HUES64 (cell line): Measurements from ENCODE around the gene MRPL40.

ENCODE experiments used
- H3K27ac ChIP-seq: 2 replicates; pipeline ENCODE4 v1.7.0; 2013; ENCODE audit warnings: low read depth, low read length, inconsistent platforms
- H3K27me3 ChIP-seq: 2 replicates; pipeline ENCODE4 v1.6.1; 2013; ENCODE audit warnings: mild to moderate bottlenecking, low read length; ENCODE audit not compliant: insufficient read depth
- H3K36me3 ChIP-seq: 2 replicates; pipeline ENCODE4 v1.6.1; 2013; ENCODE audit warnings: mild to moderate bottlenecking, low read length; ENCODE audit not compliant: insufficient read depth
- H3K4me1 ChIP-seq: 2 replicates; pipeline ENCODE4 v1.6.1; 2013; ENCODE audit warnings: mild to moderate bottlenecking, low read length, moderate library complexity; ENCODE audit not compliant: insufficient read depth
- H3K4me3 ChIP-seq: 2 replicates; pipeline ENCODE4 v1.5.1; 2013; ENCODE audit warnings: mild to moderate bottlenecking, low read length, moderate library complexity
- H3K9ac ChIP-seq: 2 replicates; pipeline ENCODE4 v1.6.1; 2013; ENCODE audit warnings: mild to moderate bottlenecking, low read depth, low read length
- H3K9me3 ChIP-seq: 2 replicates; pipeline ENCODE4 v1.6.1; 2013; ENCODE audit warnings: low read depth, low read length; ENCODE audit not compliant: insufficient read depth
- WGBS: fragments of 150-250, 120-280 bp; methylation state at CpG from one replicate; pipeline ENCODE4 v1.1.7; 2013; ENCODE audit warnings: missing lambda C conversion rate; 5-methylcytosine and 5-hydroxymethylcytosine counted together

MRPL40 gene

GRCh38 chr22:19478045-19478900 is 45.9 kb downstream of the MRPL40 start:
- Histone ChIP-seq H3K9ac (peak overlapping the region; percentile 93), H3K27ac (peak overlapping the region; percentile 91), H3K4me3 (peak overlapping the region; percentile 62), H3K4me1 (peaks cover 16% of the 10 kb centered on the region; the same call in 1 of the 2 replicates), H3K36me3 (peaks cover 41% of the 10 kb centered on the region), H3K9me3 (no peaks in the 10 kb centered on the region), H3K27me3 (no peaks in the 10 kb centered on the region)
- WGBS = 4% methylated on average over 31 of the region's 31 CpGs

- Histone ChIP-seq H3K36me3 (peaks cover 41% of the 10 kb centered on the region), H3K9ac (peak within 1 kb of the TSS; percentile 93), H3K4me3 (peak within 1 kb of the TSS; percentile 62), H3K9me3 (no peaks in the 10 kb centered on the region), H3K4me1 (peaks cover 16% of the 10 kb centered on the region; the same call in 1 of the 2 replicates), H3K27ac (peak within 1 kb of the TSS; percentile 91), H3K27me3 (no peaks in the 10 kb centered on the region)
- 0% methylated on average over 42 of the region's 42 CpGs for WGBS
Observed at GRCh38 chr22:19478901-19479354, 46.6 kb downstream of the MRPL40 start, which contains the start of gene UFD1. Gene UFD1 (minus strand): TSS chr22:19479193. CDS start chr22:19479085, 108 bp downstream.

- Histone ChIP-seq H3K9me3 (no peaks in the 10 kb centered on the region), H3K36me3 (peaks cover 44% of the 10 kb centered on the region), H3K4me1 (peaks cover 16% of the 10 kb centered on the region; the same call in 1 of the 2 replicates), H3K9ac (peak within 1 kb of the TSS; percentile 93), H3K4me3 (peak within 1 kb of the TSS; percentile 62), H3K27ac (peak within 1 kb of the TSS; percentile 91), H3K27me3 (no peaks in the 10 kb centered on the region)
- WGBS = under 1% methylated on average over 50 of the region's 50 CpGs
Observed at GRCh38 chr22:19479355-19480172, 47.2 kb downstream of the MRPL40 start, which contains the start of gene CDC45. Gene CDC45 (plus strand): TSS chr22:19479920. CDS start chr22:19479969, 49 bp downstream.

GRCh38 chr22:19480173-19480568 is 47.8 kb downstream of the MRPL40 start:
- Histone ChIP-seq H3K36me3 (peaks cover 44% of the 10 kb centered on the region), H3K4me1 (peaks cover 16% of the 10 kb centered on the region; the same call in 1 of the 2 replicates), H3K9me3 (no peaks in the 10 kb centered on the region), H3K9ac (peak overlapping the region; percentile 86), H3K27ac (peak overlapping the region; percentile 32; the same call in 1 of the 2 replicates), H3K4me3 (peak overlapping the region; percentile 62), H3K27me3 (no peaks in the 10 kb centered on the region)
- under 1% methylated on average over 15 of the region's 15 CpGs for WGBS

GRCh38 chr22:19480789-19481188 is 48.4 kb downstream of the MRPL40 start:
- 70% methylated on average over 10 of the region's 10 CpGs for WGBS
- H3K9ac ChIP-seq = peak overlapping the region; percentile 86; the same call in 1 of the 2 replicates
- H3K4me3 ChIP-seq = peak overlapping the region; percentile 62

GRCh38 chr22:19482297-19482696 is 50.0 kb downstream of the MRPL40 start:
- Histone ChIP-seq H3K9me3 (no peaks in the 10 kb centered on the region), H3K36me3 (peaks cover 52% of the 10 kb centered on the region), H3K27ac (no peak overlapping the region), H3K4me3 (no peak overlapping the region), H3K4me1 (peaks cover 15% of the 10 kb centered on the region; the same call in 1 of the 2 replicates), H3K9ac (no peak overlapping the region), H3K27me3 (no peaks in the 10 kb centered on the region)
- WGBS = 92% methylated on average over 9 of the region's 9 CpGs

More at GRCh38 chr22:19480789-19481188, 48.4 kb downstream of the MRPL40 start:
- Histone ChIP-seq H3K9me3 (no peaks in the 10 kb centered on the region), H3K36me3 (peaks cover 45% of the 10 kb centered on the region), H3K27me3 (no peaks in the 10 kb centered on the region), H3K27ac (no peak overlapping the region), H3K4me1 (peaks cover 16% of the 10 kb centered on the region; the same call in 1 of the 2 replicates)

- Histone ChIP-seq H3K36me3 (peaks cover 64% of the 10 kb centered on the region), H3K9ac (no peak overlapping the region), H3K9me3 (no peaks in the 10 kb centered on the region), H3K4me1 (peaks cover 7% of the 10 kb centered on the region; the same call in 1 of the 2 replicates), H3K27ac (no peak overlapping the region), H3K4me3 (no peak overlapping the region), H3K27me3 (no peaks in the 10 kb centered on the region)
- 95% methylated on average over 8 of the region's 8 CpGs for WGBS
Observed at GRCh38 chr22:19483481-19484244, 51.3 kb downstream of the MRPL40 start.
